ENCODE data around the gene HEATR3.

Gene HEATR3

DNA sequence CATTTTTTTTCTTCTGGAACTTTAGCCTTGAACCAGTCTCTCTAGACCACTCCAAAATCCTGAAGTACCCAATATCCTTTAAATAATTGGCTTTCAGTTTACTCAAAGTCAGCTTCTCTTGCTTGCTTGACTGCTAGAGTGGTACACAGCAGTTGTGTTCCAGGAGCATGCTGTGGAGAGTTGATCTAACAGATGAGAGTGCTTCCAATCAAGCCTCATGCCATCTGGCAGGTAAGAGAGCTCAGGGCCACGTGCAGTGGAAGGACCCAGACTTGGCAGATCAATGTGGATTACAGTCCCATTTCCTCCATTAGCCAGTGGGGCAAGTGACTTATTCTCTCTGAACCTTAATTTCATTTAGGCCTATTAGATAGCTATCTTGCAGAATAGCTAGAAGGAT lies 25.1 kb upstream of the HEATR3 start:
- Mint-ChIP-seq H3K4me1 (peaks cover 13% of the 10 kb centered on the region), H3K9me3 (no peaks in the 10 kb centered on the region), H3K27ac (no peak overlapping the region), H3K4me3 (no peak overlapping the region), H3K27me3 (peaks cover 16% of the 10 kb centered on the region), H3K36me3 (no peaks in the 10 kb centered on the region)
- no peak for ATAC-seq

DNA sequence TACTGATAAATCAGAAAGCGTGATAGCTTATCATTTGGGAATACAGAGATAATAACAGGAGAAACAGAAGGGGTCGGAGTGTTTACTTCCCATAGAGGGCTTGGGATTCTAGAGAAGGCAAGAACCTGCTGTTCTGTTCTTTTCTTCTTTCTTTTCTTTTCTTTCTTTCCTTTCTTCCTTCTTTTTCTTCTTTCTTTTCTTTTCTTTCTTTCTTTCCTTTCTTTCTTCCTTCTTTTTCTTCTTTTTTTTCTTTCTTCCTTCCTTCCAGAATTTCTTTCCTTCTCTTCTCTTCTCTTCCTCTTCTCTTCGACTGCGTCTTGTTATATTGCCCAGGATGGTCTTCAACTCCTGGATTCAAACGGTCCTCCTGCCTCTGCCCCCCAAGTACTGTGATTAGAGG lies 22.4 kb upstream of the HEATR3 start:
- Mint-ChIP-seq H3K4me3 (no peak overlapping the region), H3K4me1 (peaks cover 11% of the 10 kb centered on the region), H3K27me3 (peaks cover 30% of the 10 kb centered on the region), H3K27ac (no peak overlapping the region), H3K36me3 (no peaks in the 10 kb centered on the region), H3K9me3 (no peaks in the 10 kb centered on the region)
- no peak for ATAC-seq

DNA sequence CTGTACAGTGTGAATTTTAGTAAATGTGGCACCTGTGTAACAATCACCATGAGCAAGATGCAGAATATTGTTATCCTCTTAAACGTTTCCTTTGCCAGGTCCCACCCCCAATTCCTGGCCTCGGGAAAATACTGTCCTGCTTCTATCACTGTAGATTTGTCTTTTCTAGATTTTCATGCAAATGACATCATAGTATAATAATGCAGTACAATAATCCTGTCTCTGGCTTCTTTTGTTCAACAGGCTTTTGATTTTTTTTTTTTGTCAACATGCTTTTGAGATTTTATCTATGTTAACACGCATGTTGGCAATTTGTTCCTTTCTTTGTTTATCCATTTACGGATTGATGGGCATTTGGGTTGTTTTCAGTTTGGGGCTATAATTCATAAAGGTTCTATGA lies 20.4 kb upstream of the HEATR3 start:
- Mint-ChIP-seq H3K9me3 (no peaks in the 10 kb centered on the region), H3K27me3 (peaks cover 30% of the 10 kb centered on the region), H3K36me3 (no peaks in the 10 kb centered on the region), H3K4me3 (no peak overlapping the region), H3K27ac (no peak overlapping the region), H3K4me1 (no peaks in the 10 kb centered on the region)
- ATAC-seq = no peak

DNA sequence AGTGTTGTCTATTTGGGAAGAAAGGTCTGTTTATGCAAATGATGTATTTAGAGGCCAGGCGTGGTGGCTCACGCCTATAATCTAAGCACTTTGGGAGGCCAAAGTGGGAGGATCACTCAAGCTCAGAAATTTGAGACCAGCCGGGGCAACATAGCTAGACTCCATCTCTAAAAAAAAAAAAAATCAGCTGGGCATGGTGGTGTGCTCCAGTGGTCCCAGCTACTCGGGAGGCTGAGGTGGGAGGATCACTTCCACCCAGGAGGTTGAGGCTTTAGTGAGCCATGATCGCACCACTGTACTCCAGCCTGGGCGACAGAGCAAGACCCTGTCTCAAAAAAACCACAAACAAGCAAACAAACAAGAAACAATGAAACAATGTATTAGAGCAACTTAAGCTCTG lies 18.9 kb upstream of the HEATR3 start:
- no peaks in the 10 kb centered on the region for H3K36me3 Mint-ChIP-seq
- no peak for ATAC-seq
- no peak overlapping the region for H3K27ac Mint-ChIP-seq
- no peak overlapping the region for H3K4me3 Mint-ChIP-seq
- H3K9me3 Mint-ChIP-seq = peaks cover 3% of the 10 kb centered on the region
- H3K4me1 Mint-ChIP-seq = no peaks in the 10 kb centered on the region
- H3K27me3 Mint-ChIP-seq = peaks cover 38% of the 10 kb centered on the region

DNA sequence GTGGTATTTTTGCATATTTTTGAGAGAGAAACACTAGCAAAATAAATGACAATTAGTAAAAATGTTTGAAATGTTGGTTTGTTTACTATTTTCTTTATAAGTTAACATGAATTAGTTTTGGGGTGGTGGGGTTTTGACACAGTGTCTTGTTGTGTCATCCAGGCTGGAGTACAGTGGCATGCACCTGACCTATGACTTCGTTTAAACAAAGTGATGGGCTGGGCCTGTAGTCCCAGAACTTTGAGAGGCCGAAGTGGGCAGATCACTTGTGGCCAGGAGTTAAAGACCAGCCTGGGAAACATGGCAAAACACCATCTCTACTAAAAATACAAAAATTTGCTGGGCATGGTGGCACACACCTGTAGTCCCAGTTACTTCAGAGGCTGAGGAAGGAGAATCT lies 17.9 kb upstream of the HEATR3 start:
- Mint-ChIP-seq H3K27ac (no peak overlapping the region), H3K4me1 (no peaks in the 10 kb centered on the region), H3K9me3 (peaks cover 3% of the 10 kb centered on the region)

DNA sequence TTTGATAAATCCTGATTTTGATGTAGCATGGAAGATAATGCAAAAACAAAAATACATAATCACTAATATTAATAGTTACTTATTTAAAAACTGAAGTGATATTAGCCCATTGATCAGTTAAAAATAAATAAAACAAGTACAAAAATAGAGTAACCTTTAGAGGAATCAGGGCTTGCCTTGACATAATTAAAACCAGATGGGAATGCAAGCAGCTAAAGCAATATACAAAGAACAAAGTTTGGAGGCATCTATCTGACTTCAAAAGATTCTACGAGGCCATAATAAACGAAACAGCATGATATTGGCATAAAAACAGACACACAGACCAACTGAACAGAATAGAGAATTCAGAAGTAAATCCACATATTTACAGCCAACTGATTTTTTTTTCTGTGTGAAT lies 15.0 kb upstream of the HEATR3 start:
- Mint-ChIP-seq H3K4me3 (no peak overlapping the region), H3K4me1 (no peaks in the 10 kb centered on the region), H3K9me3 (peaks cover 7% of the 10 kb centered on the region), H3K36me3 (no peaks in the 10 kb centered on the region), H3K27me3 (peaks cover 21% of the 10 kb centered on the region), H3K27ac (no peak overlapping the region)
- ATAC-seq = no peak

More for the DNA sequence above, 17.9 kb upstream of the HEATR3 start:
- Mint-ChIP-seq H3K27me3 (peaks cover 38% of the 10 kb centered on the region), H3K4me3 (no peak overlapping the region), H3K36me3 (no peaks in the 10 kb centered on the region)
- ATAC-seq = no peak

DNA sequence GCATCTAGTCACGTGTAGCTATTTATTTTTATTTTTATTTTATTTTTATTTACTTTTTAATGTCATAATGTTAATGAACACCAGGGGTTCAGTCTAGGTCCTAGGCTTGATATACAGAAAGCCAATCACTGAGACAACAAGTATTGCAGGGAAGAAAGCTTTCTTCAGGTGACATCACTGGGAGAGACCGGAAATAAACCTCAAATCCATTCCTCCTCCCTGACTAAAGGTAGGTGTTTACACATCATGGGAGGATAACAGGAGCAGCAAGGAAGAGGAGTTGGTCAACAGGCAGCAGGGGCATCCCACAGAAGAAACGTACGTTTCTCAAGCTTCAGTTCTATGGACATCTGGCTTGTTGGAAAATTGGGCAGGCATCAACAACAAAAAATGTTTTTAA lies 9.5 kb upstream of the HEATR3 start:
- Mint-ChIP-seq H3K9me3 (peaks cover 12% of the 10 kb centered on the region), H3K27ac (no peak overlapping the region), H3K36me3 (no peaks in the 10 kb centered on the region), H3K4me3 (no peak overlapping the region), H3K4me1 (no peaks in the 10 kb centered on the region), H3K27me3 (peaks cover 5% of the 10 kb centered on the region)
- ATAC-seq = no peak

DNA sequence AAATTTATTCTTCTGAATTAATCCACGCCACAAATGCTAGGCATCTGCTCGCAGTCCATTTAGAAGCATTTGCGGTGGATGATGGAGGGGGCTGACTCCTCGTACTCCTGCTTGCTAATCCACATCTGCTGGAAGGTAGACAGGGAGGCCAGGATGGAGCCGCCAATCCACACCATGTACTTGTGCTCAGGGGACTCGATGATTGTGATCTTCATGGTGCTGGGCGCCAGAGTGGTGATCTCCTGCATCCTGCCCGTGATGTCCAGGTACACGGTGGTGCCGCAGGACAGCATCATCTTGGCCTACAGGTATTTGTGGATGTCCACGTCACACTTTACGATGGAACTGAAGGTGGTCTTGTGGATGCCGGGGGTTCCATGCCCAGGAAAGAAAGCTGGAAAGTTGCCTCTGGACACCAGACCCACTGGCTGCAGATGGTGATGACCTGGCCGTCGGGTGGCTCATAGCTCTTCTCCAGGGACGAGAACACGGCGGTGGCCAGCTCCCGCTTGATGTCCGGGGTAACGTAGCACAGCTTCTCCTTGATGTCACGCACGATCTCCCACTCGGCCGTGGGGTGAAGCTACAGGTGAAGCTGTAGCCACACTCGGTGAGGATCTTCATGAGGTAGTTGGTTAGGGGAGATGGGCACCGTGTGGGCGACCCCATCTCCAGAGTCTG lies 7.5 kb upstream of the HEATR3 start:
- Mint-ChIP-seq H3K9me3 (peaks cover 9% of the 10 kb centered on the region), H3K27me3 (no peaks in the 10 kb centered on the region), H3K36me3 (no peaks in the 10 kb centered on the region), H3K27ac (no peak overlapping the region), H3K4me1 (no peaks in the 10 kb centered on the region), H3K4me3 (no peak overlapping the region)
- ATAC-seq = no peak

DNA sequence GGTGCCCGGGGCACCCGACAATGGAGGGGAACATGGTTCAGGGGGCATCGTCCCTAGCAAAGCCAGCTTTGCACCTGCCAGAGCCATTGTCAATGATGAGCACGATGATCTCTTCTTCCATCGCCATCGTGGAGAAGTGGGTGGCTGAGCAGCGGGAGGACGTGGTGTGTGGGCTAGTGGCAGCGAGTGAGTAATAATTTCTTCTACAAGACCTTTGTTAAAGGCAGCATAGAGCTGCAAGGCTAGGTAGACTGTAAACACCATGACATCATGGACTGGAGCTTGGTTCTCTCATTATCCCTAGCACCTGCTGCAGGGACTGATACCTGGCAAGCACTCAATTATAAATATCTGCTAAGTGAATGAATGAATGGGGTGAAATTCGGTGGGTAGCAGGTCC lies 6.7 kb upstream of the HEATR3 start:
- no peak overlapping the region for H3K4me3 Mint-ChIP-seq
- H3K9me3 Mint-ChIP-seq = peaks cover 9% of the 10 kb centered on the region
- H3K4me1 Mint-ChIP-seq = no peaks in the 10 kb centered on the region
- ATAC-seq = no peak
- no peaks in the 10 kb centered on the region for H3K36me3 Mint-ChIP-seq
- no peak overlapping the region for H3K27ac Mint-ChIP-seq
- no peaks in the 10 kb centered on the region for H3K27me3 Mint-ChIP-seq

DNA sequence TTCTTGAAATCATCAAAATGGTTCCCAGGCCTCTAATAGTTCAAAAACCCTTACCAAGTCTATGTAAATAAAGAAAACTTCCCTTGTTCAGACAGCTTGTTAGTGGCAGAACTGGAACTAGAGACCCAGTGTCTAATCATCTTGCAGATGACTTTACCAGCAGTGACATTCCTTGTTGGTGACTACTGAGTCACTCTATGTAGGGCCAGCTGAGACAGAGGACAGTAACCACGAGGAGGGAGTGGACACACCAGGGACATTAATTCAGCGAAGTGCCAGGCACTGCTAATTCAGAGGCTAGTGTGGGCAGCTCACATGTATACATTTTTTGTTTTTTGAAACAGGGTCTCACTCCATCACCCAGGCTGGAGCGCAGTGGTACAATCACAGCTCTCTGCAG lies 6.1 kb upstream of the HEATR3 start:
- no peaks in the 10 kb centered on the region for H3K36me3 Mint-ChIP-seq

DNA sequence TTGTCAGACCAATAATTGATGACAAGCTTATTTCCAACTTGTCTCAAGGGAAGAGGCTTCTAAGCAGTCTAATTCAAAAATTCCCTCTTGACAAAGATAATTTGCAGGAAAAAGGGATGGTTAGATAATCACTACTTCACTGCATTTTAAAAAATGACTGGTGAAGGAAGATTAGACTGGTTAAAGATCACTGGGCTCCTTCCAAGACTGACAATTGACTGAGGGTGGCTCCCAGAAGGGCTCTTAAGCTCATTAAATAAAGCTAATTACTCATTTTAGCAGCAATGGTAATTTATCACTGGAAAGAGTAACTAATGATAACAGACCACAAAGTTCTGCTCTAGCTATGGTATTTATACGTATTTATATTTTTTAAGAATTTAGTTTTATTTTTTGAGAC lies 4.4 kb upstream of the HEATR3 start:
- H3K27me3 Mint-ChIP-seq = no peaks in the 10 kb centered on the region
- no peaks in the 10 kb centered on the region for H3K36me3 Mint-ChIP-seq
- ATAC-seq = no peak
- H3K27ac Mint-ChIP-seq = no peak overlapping the region
- peaks cover 3% of the 10 kb centered on the region for H3K9me3 Mint-ChIP-seq
- no peak overlapping the region for H3K4me3 Mint-ChIP-seq
- H3K4me1 Mint-ChIP-seq = no peaks in the 10 kb centered on the region

More for the DNA sequence above, 6.1 kb upstream of the HEATR3 start:
- Mint-ChIP-seq H3K27me3 (no peaks in the 10 kb centered on the region), H3K4me1 (no peaks in the 10 kb centered on the region), H3K4me3 (no peak overlapping the region), H3K9me3 (peaks cover 9% of the 10 kb centered on the region), H3K27ac (no peak overlapping the region)
- ATAC-seq = no peak

DNA sequence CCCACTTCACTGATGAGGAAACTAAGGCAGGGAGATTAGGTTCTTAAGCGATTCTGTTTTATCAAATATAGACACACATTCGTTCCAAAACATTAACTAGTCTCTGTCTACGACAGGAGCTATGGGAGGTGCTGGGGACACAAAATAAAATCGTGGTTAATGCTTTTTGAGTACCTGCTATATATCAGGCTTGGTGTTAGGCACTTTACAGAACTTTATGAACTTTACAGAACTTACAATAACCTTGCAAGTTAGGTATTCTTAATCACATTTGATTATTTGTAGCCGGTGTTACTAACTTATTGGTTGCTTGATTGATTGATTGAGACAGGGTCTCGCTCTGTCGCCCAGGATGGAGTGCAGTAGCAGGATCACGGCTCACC lies 538 bp upstream of the HEATR3 start:
- H3K4me1 Mint-ChIP-seq = peaks cover 23% of the 10 kb centered on the region
- peak overlapping the region; percentile 93 for H3K27ac Mint-ChIP-seq
- H3K27me3 Mint-ChIP-seq = no peaks in the 10 kb centered on the region
- no peaks in the 10 kb centered on the region for H3K9me3 Mint-ChIP-seq
- peaks cover 11% of the 10 kb centered on the region for H3K36me3 Mint-ChIP-seq
- no peak for ATAC-seq
- peak overlapping the region; percentile 92 for H3K4me3 Mint-ChIP-seq

DNA sequence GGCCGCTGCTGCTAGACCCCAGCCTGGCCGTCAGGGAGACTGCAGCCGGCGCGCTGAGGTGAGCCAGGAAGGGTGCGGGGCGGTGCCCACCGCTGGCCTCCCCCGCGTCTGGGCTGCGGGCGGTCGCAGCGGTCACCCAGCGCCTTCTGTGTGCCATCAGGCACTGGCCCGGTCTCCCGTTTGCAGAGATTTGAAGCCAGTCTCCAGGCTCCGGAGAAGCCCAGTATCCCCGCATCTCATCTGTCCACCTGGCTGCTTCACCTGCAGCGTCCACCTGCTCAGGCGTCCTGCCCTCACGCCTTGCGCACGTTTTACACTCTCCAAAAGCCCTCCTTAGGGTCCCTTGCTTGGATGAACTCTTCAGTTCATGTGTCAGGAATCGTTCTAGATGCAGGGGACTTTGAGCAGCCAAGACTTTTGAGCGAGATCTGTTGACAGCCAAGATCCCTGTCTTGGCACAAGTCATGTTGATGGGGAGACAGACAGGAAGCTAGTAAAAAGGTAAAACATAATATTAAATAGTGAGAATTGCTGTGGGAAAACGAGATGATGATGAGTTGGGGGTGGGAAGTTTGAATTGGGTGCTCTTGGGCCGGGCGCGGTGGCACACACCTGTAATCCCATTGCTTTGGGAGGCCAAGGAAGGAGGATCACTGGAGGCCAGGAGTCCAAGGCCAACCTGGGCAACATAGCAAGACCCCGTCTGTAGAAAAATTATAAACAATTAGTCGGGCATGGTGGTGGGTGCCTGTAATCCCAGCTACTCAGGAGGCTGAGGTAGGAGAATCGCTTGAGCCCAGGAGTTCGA lies 916 bp downstream of the HEATR3 start:
- no peaks in the 10 kb centered on the region for H3K27me3 Mint-ChIP-seq
- peak overlapping the region; percentile 93 for H3K27ac Mint-ChIP-seq
- H3K4me1 Mint-ChIP-seq = peaks cover 23% of the 10 kb centered on the region
- peak overlapping the region; percentile 92 for H3K4me3 Mint-ChIP-seq
- no peak for ATAC-seq
- H3K36me3 Mint-ChIP-seq = peaks cover 19% of the 10 kb centered on the region
- no peaks in the 10 kb centered on the region for H3K9me3 Mint-ChIP-seq

DNA sequence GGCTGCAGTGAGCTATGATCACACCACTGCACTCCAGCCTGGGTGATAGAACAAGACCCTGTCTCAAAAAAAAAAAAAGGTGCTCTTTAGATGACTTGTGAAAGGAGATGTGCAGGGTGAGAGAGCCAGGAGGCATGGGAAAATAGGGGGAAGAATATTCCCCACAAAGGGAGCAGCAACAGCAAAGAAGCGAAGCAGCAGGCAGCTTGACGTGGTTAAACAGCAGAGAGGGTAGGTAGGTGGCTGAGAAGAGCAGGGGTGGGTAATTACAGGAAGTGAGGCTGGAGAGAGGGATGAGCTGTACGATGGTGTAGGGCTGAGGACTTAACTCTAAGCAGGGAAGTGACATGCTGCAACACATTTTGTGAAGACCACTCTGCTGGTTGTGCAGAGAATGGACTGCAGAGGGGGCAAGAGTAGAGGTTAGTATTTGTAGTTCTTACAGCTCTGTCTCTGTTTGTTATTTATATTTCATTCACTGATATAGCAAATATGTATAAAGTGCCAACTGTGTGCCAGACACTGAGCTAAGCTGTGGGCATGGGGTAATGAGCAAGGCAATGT lies 1.6 kb downstream of the HEATR3 start:
- no peaks in the 10 kb centered on the region for H3K9me3 Mint-ChIP-seq
- H3K36me3 Mint-ChIP-seq = peaks cover 21% of the 10 kb centered on the region
- H3K27me3 Mint-ChIP-seq = no peaks in the 10 kb centered on the region
- peak overlapping the region; percentile 93 for H3K27ac Mint-ChIP-seq
- peaks cover 26% of the 10 kb centered on the region for H3K4me1 Mint-ChIP-seq
- H3K4me3 Mint-ChIP-seq = peak overlapping the region; percentile 92
- no peak for ATAC-seq

DNA sequence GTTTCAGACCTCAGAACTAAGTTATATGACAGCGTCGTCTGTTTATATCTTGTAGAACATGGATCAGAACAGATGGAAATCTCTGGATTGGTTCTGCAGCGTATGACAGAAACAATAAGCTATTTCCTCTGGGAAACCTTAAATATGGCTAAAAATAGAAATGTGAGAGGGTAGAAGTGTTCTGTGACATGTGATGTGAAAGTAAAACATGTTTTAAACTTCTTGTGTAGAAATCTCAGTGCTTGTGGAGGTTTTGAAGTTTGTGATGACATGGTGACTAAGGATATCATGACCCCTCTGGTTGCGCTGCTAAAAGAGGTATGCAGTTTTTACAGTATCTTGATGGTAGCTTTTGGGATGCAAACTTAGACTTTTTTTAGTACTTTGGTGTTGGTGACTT lies 2.8 kb downstream of the HEATR3 start:
- H3K4me1 Mint-ChIP-seq = peaks cover 36% of the 10 kb centered on the region
- H3K27ac Mint-ChIP-seq = no peak overlapping the region

DNA sequence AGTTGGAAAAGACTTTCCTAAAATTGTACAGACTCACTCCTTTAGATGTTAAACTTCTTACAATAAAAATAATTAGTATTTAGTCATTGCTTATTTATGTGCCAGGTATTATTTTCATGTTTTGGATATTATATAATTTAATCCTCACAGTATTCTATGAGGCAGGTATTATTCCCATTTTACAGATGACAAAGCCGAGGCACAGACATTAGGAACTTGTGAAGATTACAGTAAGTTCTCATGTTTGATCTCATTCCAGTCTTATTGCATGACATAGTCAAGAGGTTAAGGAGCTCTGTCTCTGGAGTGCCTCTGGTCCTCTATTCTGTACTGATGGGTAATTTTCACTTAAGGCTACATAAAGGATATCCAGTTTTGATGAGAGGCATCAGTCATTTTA lies 3.3 kb downstream of the HEATR3 start:
- Mint-ChIP-seq H3K27me3 (no peaks in the 10 kb centered on the region), H3K4me3 (no peak overlapping the region), H3K36me3 (peaks cover 33% of the 10 kb centered on the region), H3K4me1 (peaks cover 36% of the 10 kb centered on the region), H3K9me3 (no peaks in the 10 kb centered on the region), H3K27ac (no peak overlapping the region)
- no peak for ATAC-seq

More for the DNA sequence above, 2.8 kb downstream of the HEATR3 start:
- H3K27me3 Mint-ChIP-seq = no peaks in the 10 kb centered on the region
- H3K36me3 Mint-ChIP-seq = peaks cover 32% of the 10 kb centered on the region
- no peak for ATAC-seq
- no peak overlapping the region for H3K4me3 Mint-ChIP-seq
- no peaks in the 10 kb centered on the region for H3K9me3 Mint-ChIP-seq
